GM21423 (cell line): ENCODE data around the gene RSAD1.

Experiments used
- ATAC-seq: cut with Tn5 transposase; IDR thresholded peaks from one replicate; pipeline ENCODE4 v1.9.1; 2021; ENCODE audit warnings: mild to moderate bottlenecking, moderate library complexity; ENCODE audit not compliant: unreplicated experiment

Gene RSAD1

DNA sequence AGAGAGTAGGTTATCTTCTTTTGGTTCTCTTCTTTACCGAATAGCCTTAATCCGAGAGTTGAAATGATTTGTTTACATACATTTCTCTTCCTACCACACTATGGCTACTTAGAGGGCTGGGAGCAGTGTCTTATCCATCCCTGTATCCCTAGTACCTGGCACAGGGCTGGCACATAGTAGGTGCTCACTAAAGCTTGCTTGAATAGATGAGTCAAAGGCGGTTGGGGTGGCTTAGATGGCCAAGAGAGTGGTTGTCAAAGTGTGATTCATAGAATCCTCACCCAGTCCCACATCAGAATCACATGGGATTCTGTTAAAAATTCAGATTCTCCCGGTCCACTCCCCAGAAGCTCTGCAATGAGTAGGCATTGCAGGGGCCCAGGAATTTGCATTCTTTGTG is 21.0 kb upstream of the RSAD1 start:
- ATAC-seq = no peak

DNA sequence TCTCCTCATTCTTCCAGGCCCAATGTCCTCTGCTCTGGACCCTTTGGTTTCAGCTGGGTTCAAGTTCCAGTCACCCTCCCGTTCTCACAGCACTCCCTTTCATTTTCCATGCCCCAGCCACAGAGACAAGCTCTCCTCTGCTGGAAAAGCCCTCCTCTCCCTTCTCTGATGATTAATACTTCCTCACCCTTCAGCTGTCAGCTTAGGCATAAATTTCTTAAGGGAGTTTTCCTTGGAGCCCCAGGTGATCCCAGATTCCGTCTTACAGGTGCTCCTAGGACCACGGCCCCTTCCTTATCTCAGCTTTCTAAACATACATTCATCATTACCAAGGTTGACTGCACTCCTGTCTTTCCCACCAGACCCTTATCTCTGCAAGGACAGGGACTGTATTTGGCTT is 20.4 kb upstream of the RSAD1 start:
- ATAC-seq = no peak

DNA sequence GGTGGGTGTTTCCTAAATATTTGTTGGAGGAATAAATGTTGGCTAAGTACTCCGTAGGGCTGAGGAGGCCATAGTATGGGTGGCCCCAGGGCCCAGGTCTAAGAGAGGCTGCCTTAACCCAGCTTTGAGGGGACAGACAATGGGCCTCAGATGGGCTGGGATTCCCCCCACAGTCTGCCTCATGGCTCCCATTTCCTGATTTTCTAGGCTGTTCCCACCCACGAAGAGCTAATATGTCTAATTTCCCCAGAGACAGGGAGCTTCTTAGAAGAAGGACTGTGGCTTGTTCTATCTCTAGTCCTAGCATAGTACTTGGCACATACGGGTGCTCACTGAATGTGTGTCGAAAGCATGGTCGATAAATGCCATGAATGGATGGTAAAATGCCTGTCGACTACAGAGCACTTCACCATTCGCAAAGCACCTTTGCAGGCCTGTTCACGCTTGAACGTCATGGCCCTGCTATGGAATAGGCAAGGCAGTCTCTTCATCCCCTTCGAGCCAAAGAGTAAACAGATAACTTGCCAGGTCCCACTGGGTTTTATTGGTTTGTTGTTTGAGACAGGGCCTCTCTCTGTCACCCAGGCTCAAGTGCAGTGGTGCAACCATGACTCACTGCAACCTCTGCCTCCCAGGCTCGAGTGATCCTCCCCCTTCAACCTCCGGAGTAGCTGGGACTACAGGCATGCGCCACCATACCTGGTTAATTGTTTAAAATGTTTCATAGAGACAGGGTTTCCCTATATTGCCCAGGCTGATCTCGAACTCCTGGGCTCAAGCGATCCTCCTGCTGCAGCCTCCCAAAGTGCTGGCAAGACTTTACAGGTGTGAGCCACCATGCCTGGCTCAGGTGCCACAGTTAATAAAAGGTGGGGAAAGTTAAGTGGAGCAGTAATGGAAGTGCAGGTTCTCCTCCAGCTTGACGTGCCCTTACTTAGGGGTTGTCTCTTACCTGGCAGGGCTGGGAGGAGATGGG is 19.7 kb upstream of the RSAD1 start:
- no peak for ATAC-seq

DNA sequence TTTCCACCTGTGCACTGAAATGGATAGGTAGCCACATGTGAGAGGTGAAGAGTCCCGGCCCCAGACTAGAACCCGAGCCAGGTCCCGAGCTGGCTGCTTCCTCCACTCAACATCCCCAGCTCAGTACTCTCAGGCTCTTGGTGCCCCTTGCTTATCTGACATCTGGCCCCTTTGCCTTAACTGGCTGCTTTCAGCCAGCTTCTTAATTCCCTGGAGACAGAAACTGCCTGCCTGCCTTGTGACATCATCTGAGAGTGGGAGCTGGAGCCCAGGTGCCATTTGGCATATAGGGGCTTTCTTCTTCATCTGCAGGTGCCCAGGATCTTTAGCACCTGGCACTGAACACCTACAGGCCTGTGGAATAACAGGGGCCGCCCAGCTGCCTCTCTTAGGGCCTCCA is 18.9 kb upstream of the RSAD1 start:
- no peak for ATAC-seq

DNA sequence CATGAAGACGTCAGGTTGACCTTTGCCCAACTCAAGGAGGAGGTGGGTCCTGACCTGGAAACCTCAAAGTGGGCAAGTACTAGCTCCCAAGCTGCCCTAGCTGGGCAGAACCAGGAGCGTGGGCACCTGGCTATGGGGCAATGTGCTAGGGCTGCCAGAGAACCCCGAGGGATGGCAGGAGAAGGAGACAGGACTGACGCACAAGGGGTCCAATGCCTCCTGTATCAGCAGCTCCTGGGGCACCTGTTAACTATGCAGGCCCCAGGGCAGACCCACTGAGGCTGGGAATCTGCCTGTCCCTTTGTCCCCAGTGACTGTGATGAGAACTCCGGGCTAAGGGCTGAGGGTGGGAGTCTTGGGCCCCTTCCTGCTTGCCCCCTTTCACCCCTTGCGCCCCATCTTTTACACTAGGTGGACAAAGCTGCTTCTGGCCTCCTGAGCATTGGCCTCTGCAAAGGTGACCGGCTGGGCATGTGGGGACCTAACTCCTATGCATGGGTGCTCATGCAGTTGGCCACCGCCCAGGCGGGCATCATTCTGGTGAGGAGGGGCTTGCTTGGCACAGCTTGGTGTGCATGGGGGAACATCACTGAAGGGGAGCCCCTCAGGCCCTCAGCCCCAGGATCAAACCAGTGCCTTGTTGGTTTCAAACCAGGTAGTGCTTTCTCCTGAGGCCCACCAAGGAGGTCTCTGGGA is 17.7 kb upstream of the RSAD1 start:
- ATAC-seq = no peak

DNA sequence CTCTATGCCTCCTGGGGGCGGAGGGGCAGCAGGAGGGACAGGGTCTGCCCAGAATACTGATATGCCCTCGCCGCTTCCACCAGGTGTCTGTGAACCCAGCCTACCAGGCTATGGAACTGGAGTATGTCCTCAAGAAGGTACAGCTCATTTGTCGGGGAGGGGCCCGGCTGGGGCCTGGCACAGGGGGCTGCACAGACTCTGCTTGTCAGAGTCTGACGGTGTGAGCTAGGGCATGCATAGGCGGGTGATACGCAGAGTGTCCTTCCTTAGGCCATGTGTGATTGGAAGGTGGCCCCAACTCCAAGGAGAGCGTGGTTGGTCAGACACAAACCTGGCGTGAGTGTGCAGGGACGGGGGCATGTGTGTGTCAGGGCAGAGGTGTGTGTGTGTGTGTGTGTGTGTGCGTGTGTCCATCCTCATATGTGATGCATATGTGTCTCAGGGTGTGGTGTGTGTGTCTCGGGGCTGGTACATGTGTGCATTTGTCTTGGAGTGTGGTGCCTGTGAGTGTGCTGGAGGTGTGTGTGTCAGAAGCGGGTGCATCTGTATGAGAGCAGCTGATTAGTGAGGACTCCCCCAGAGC is 17.0 kb upstream of the RSAD1 start:
- ATAC-seq = no peak

DNA sequence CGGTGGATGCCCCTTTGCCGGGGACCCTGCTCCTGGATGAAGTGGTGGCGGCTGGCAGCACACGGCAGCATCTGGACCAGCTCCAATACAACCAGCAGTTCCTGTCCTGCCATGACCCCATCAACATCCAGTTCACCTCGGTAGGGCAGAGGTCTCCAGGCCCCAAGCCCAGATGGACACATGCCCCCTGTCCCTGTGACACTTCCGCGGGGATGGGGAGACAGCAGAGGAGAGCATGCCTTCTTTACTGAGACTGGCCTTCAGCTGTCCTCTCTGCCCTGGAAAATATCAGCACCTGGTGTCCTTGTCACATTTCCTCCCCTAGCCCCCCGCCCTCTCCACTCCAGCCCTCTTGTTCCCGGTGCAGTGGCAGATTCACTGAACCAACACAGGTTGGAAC is 16.2 kb upstream of the RSAD1 start:
- no peak for ATAC-seq

DNA sequence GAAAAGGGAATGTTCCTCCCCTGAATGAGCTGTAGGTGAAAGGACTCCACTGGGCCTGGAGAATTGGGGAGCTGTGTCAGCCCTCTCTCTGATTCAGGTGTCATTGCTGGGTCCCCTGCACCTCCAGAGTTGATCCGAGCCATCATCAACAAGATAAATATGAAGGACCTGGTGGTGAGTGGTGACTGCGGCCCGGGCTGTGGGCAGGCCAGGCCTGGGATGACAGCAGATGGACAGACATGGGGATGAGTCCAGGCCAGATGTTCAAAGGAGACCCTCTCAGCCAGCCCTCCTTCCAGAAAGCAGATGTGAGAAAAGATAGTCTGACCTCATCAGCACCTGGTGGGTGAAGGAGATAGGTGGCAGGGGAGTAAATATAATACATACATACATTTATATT is 14.5 kb upstream of the RSAD1 start:
- ATAC-seq = no peak

DNA sequence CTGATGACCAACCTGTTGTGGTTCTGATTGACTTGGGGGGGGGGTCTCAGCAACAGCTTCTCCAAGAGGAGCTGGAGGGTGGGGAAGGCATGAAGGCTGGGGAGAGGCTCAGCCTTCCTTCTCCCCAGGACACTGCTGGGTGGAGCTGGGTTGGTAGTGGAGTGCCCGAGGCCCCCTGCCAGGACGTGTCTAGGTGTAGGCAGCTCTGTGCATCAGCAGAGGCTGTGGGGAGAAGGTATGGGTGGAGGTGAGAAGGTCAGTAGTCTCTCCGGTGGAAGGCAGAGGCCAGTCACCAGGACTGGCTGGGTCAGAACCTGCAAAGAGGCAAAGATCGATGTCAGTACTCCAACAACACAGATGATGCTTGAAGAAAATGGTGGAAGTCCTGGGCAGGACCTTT is 13.9 kb upstream of the RSAD1 start:
- ATAC-seq = no peak

DNA sequence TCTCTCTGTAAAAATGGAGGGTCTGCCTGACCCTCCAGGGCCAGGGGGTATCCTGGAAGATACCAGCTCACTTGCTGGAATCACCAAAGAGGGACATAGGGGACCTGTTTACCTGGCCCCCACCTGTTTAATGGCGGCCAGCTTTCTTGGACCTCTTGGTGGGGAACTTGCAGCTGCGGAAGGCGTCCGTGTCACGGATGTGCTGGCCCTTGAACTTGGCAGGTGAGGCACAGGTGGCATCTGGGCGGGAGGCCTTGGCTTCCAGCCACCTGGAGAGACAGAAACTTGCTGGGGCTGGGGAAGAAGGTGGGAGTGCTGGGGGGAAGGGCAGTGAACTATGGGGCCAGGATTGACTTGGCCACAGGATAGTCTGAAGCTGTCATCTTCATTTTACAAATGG is 13.5 kb upstream of the RSAD1 start:
- ATAC-seq = no peak

DNA sequence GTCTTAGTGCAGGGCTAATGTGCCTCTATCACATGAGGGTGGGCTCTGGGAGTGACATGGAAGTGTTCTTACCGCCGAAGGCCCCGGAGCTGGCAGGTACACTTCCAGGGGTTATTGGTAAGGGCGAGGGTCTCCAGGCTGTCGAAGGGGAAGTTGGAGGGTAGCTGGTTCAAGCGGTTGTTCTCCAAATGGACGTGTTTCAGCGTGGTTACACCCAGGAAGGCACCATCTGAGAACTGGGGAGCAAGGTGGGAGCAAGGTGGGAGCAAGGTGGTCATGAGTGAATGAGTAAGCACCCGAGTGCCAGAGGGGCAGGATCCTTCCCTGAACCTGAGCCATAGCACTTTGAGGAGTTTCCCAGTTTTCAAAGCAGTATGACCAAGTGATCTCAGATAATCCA is 13.0 kb upstream of the RSAD1 start:
- no peak for ATAC-seq

DNA sequence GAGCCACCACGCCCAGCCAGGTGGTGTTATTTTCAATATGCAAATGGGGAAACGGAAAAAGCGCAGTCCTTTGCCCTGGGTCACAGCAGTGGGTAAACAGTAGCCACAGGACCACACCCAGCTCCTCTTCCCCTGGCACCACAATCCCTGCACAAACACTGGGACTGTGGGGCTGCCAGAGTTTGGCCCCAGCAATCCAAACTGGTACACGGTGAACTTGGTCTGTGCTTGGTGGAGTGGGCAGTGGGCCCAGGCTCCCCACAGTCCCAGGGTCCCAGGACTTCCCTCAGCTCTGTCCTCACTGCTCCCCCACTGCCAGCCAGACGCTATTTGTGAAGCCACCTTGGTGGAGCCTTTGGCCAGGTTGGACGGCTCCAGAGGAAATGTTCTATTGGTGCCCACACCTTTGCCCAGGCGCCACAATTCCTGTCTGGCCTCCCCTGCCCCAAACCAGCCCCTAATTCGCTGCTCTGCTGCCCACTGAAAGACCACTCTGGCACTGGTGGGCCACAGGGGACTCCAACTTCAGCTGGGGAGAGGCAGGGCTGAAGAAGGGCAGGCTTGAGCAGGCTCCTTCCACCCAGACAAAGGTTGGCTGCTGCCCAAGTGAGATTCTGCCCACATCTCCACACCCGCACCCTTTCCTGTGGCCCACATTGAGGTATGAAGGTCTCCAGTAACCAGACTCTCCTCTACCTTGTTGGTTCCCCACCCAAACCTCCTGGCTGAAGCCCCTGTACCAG is 12.1 kb upstream of the RSAD1 start:
- no peak for ATAC-seq

DNA sequence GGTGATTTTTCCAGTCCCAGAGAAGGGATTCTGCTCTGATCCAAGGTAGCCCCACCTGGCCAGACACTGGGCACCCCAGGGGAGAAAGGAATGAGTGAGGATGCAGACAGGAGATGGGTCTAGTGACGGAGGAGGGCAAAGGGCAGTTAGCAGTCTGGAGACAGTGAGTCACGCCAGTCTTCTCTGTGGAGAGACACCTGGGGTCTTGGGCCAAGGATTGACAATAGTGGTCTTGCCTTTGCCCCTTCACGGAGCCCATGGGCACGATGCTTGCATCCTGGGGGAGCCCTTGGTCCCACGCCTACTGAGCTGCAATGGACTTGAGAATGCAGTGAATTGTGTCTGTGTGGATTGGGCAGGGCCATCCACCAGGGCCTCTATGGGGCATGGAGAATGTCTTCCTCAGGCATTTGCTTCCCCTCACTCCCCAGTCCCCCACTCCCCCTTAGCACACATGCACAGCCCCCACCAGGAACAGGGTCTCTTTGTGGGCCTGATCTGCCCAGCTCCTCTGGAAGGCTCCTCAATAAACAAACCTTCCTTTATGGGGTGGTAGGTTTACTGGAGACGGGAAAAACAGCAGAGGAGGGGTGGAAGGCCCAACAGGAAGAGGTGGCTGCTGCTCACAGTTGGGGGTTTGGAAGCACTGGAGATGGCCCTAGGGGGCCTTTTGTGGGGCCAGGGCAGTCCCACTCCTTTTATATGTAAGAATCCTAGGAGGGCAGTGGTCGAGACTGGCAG is 11.4 kb upstream of the RSAD1 start:
- ATAC-seq = no peak

DNA sequence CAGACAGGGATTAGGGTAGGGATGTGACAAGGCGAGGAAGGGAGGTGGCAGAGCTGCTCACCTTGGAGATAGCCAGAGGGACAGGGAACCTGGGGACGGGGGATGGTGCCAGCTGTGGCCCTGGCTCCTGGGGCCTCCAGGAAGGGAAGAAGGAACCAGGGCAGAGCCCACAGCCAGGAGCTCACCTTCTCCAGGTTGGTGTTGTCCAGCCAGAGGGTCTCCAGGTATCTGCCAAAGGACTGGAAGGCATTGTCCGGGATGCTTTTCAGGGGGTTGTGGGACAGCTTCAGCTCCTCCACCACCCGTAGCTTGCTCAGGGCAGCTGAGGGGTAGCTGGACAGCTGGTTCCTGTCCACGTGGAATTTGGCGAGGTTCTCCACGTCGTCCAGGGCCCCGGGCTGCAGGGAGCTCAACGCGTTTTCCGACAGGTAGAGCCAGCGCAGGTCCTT is 10.8 kb upstream of the RSAD1 start:
- no peak for ATAC-seq

DNA sequence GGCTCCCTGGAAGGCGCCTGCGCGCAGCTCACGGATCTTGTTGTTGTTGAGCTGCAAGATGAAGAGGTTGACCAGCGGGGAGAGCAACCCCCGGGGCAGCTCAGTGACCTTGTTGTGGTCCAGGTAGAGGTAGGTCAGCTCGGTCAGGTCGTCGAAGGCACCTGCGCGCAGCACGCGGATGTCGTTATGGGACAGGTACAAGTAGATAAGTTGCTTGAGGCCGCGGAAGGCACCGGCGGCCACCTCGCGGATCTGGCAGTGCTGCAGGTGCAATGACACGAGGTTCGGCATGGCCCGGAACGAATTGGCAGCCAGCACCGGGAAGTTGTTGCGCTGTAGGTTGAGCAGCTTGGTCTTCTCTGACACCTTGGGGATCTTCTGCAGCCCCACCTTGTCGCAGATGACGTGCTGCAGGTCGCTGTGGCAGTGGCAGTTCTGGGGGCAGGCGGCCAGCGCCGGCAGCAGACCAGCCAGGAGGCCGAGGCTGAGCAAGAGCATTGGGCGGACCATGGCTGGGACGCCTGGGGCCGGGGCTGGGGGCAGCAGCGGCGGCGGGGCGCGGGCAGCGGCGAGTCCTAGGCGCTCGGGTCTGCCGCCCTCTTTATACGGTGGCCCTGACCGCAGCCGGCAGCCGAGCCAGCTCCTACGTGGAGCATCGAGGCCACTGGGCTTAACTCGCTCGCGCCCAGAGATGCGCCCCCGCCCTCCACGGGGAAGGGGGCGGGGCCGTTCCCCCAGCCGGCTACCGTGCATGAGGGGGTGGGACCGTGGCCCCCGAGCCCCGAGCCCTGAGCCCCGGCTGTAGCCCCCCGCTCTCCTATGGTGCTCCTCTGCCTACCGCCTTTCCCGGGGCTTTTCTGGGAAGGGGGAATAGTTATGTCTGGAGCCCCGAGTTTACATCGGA is 10.1 kb upstream of the RSAD1 start, which contains the start of gene CHAD:
Gene CHAD (minus strand): TSS at position 577 of the 904 bp plus-strand sequence. CDS start 67 bp downstream, at position 510.
- no peak for ATAC-seq

DNA sequence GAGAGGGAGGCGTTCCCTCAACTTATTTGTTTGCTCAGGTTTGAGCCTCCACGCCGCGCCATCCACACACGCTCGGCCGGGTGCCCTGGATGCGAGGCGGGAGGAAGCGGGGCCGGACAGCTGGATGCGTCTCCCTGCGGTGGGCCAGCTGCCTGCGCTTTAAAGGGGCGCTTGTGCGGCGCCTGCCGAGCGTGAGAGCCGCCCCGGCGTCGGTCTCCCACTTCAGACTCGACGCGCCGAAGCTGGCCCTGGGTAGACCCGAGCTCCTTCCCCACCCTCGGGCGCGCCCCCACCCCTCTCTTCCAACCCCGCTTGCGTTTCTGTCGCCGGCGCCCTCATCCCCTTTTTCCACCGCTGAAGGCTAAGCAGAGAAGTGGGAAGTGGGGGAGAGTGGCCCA is 9.5 kb upstream of the RSAD1 start:
- no peak for ATAC-seq

DNA sequence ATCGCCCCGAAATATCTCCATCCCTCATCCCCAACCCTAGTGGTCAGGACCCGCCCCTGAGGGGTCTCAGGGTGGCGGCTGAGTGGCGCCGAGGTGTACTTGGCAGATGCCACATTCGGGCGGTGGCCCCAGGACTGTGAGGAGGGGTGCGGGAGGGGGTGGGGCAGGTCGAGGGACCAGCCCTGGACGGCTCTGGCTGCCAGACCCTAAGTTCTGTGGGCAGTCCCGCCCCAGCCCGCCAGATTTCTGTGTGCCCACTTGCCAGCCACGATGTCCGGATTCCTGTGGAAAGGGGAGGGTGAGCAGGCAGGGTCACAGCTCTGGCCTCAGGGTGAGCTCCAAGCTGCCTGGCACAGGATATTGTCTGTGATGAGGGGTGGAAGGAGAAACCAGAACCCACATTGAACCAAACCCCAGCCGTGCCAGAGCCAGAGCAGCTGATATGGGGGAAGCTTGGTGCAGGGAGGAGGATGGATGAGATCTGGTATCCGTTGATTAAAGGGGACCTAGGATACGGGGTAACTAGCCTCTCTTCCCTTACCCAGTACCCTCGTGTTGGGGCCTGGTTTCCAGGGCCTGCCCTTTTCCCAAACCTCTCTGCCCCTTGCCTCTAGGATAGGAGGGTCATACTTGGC is 8.9 kb upstream of the RSAD1 start:
- ATAC-seq = no peak

DNA sequence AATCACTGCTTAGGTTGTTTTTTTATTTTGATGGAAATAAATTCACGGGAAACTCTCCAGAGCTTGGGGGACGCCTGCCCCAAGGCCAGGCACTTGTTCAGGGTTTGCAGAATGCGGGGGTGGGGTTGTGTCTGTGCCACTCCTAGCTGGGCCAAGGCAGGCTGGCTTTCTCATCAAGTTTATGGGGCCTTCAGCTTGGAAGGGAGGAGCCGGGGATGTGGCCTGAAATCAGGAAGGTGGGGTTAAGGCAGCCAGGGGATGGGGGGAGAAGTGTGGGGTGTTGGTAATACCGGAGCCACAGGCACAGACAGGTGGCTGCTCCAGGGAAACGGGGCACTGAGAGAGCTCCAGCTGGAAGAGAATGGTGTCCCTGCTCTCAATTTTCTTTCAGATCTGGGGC is 8.2 kb upstream of the RSAD1 start:
- ATAC-seq = no peak
